ENCODE results near the gene PCP2. TPM values are rescaled to one million over a fixed set of nuclear protein-coding genes. Genes with fewer than 3 reads are reported as not detected.

Gene PCP2
- total and polyA plus RNA-seq, 2 of the 8 experiments (the other 6 are each of a cell fraction or from before 2014, with no cell fraction given): not detected

DNA sequence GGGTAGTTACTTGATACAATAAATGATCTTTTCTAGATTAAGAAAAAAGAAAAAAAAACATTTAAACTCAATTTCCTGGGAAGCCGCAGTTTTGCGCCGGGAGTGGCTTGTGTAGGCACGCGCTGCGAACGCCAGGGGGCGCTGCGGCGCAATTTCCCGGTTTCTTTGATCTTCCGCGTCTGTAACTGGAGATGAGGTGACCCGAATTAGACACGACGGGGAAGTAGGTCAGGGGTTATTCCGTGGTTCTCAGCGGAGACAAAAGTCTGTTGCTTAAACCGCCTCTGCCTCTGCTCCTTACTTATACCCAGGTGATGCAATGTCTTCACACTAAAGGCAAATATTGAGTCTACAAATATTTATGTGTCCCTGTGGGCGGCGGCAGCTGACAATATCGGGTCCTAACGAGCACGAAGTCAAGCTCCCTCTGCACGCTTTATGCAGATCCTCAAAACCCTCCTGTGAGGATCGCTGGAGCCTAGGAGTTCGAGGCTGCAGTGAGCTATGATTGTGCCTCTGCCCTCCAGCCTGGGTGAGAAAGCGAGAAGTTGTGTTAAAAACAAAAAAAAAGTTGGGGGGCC is 18.6 kb upstream of the PCP2 start (continued):
- no peak for TF ChIP-seq SP2 (IDR thresholded peaks at IDR 0.05; ENCODE audit: low read length)
